ENCODE results near the gene PPP1R11. TPM values are rescaled to one million over a fixed set of nuclear protein-coding genes. Genes with fewer than 3 reads are reported as not detected.

The PPP1R11 gene
- total and polyA plus RNA-seq, 2 of the 13 experiments (the other 11 are each of a cell fraction or from before 2014, with no cell fraction given) = 32.1 to 58.9 TPM

DNA sequence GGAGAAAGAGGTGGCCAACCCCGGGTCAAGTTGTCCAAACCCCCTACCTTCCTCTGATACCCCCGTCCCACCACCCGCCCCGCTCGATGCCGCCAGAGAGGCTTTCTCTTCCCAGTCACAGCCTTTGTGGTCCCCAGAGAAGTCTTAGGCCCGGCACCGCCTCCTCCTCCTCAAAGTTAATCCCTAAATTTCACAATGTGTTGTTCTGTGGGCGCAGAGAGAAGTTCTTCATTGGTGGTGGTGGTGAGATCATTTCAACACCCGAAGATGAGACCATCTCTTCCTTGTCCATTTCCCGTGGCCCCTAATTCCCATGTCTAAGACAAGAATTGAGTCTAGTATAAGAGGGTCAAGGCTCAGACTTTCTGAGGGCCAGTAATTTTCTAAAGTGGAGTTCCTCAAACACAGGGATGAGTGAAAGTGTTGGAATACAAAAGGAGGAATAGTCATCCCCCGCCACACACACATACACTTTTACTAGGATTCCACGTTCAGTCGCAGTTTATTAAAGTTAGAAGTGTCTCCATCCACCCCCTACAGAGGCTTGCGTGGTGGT is 35.5 kb downstream of the PPP1R11 start (continued):
- no peak for TF ChIP-seq LCORL (IDR thresholded peaks at IDR 0.05)
- no peak for TF ChIP-seq LCORL (CRISPR knock-in tag; IDR thresholded peaks at IDR 0.05)
- no peak for TF ChIP-seq ISX (CRISPR knock-in tag; conservative IDR thresholded peaks at IDR 0.05)
- TF ChIP-seq MTF2 (CRISPR knock-in tag; IDR thresholded peaks at IDR 0.05; ENCODE audit: borderline replicate concordance) = 0 out of 2 replicates have a peak, but pooled peaks have one; percentile 14
- TF ChIP-seq ZNF556 (CRISPR knock-in tag; IDR thresholded peaks at IDR 0.05; ENCODE audit: borderline replicate concordance) = no peak
- TF ChIP-seq TGIF2 (CRISPR knock-in tag; IDR thresholded peaks at IDR 0.05) = peak; percentile 12; the same call in 1 of the 2 replicates
- TF ChIP-seq ZFY (CRISPR knock-in tag; IDR thresholded peaks at IDR 0.05) = no peak
- no peak for TF ChIP-seq MTA1 (CRISPR knock-in tag; IDR thresholded peaks at IDR 0.05; ENCODE audit: borderline replicate concordance)
- TF ChIP-seq, protein P1, sequence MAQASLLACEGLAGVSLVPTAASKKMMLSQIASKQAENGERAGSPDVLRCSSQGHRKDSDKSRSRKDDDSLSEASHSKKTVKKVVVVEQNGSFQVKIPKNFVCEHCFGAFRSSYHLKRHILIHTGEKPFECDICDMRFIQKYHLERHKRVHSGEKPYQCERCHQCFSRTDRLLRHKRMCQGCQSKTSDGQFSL (CRISPR knock-in tag; IDR thresholded peaks at IDR 0.05) = no peak
- TF ChIP-seq, protein P2, sequence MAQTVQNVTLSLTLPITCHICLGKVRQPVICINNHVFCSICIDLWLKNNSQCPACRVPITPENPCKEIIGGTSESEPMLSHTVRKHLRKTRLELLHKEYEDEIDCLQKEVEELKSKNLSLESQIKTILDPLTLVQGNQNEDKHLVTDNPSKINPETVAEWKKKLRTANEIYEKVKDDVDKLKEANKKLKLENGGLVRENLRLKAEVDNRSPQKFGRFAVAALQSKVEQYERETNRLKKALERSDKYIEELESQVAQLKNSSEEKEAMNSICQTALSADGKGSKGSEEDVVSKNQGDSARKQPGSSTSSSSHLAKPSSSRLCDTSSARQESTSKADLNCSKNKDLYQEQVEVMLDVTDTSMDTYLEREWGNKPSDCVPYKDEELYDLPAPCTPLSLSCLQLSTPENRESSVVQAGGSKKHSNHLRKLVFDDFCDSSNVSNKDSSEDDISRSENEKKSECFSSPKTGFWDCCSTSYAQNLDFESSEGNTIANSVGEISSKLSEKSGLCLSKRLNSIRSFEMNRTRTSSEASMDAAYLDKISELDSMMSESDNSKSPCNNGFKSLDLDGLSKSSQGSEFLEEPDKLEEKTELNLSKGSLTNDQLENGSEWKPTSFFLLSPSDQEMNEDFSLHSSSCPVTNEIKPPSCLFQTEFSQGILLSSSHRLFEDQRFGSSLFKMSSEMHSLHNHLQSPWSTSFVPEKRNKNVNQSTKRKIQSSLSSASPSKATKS (CRISPR knock-in tag; IDR thresholded peaks at IDR 0.05) = no peak
- 0 out of 2 replicates have a peak, but pooled peaks have one; percentile 17 for TF ChIP-seq ARID2 (CRISPR knock-in tag; IDR thresholded peaks at IDR 0.05; ENCODE audit: borderline replicate concordance)
- TF ChIP-seq ZNF780A (CRISPR knock-in tag; IDR thresholded peaks at IDR 0.05) = no peak
- TF ChIP-seq, protein P3, sequence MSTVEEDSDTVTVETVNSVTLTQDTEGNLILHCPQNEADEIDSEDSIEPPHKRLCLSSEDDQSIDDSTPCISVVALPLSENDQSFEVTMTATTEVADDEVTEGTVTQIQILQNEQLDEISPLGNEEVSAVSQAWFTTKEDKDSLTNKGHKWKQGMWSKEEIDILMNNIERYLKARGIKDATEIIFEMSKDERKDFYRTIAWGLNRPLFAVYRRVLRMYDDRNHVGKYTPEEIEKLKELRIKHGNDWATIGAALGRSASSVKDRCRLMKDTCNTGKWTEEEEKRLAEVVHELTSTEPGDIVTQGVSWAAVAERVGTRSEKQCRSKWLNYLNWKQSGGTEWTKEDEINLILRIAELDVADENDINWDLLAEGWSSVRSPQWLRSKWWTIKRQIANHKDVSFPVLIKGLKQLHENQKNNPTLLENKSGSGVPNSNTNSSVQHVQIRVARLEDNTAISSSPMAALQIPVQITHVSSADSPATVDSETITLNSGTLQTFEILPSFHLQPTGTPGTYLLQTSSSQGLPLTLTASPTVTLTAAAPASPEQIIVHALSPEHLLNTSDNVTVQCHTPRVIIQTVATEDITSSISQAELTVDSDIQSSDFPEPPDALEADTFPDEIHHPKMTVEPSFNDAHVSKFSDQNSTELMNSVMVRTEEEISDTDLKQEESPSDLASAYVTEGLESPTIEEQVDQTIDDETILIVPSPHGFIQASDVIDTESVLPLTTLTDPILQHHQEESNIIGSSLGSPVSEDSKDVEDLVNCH (CRISPR knock-in tag; IDR thresholded peaks at IDR 0.05) = no peak
- TF ChIP-seq MYC (CRISPR knock-in tag; IDR thresholded peaks at IDR 0.05; ENCODE audit: borderline replicate concordance) = no peak
- no peak for TF ChIP-seq KDM5A (IDR thresholded peaks at IDR 0.05; ENCODE audit: borderline replicate concordance, low read length)
- TF ChIP-seq ZSCAN21 (CRISPR knock-in tag; IDR thresholded peaks at IDR 0.05; ENCODE audit: borderline replicate concordance) = no peak
- no peak for TF ChIP-seq CBX2 (IDR thresholded peaks at IDR 0.05; ENCODE audit: low read depth, low read length)
- no peak for TF ChIP-seq CBX2 (CRISPR knock-in tag; IDR thresholded peaks at IDR 0.05; ENCODE audit: low read depth)
- TF ChIP-seq ZFX (CRISPR knock-in tag; IDR thresholded peaks at IDR 0.05; ENCODE audit: low read depth) = no peak
- TF ChIP-seq WIZ (CRISPR knock-in tag; IDR thresholded peaks at IDR 0.05) = no peak
- TF ChIP-seq PHF20 (CRISPR knock-in tag; IDR thresholded peaks at IDR 0.05) = 0 out of 2 replicates have a peak, but pooled peaks have one; percentile 21
- TF ChIP-seq, protein P4, sequence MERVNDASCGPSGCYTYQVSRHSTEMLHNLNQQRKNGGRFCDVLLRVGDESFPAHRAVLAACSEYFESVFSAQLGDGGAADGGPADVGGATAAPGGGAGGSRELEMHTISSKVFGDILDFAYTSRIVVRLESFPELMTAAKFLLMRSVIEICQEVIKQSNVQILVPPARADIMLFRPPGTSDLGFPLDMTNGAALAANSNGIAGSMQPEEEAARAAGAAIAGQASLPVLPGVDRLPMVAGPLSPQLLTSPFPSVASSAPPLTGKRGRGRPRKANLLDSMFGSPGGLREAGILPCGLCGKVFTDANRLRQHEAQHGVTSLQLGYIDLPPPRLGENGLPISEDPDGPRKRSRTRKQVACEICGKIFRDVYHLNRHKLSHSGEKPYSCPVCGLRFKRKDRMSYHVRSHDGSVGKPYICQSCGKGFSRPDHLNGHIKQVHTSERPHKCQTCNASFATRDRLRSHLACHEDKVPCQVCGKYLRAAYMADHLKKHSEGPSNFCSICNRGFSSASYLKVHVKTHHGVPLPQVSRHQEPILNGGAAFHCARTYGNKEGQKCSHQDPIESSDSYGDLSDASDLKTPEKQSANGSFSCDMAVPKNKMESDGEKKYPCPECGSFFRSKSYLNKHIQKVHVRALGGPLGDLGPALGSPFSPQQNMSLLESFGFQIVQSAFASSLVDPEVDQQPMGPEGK (CRISPR knock-in tag; IDR thresholded peaks at IDR 0.05) = 0 out of 2 replicates have a peak, but pooled peaks have one; percentile 6
- TF ChIP-seq ZNF136 (CRISPR knock-in tag; IDR thresholded peaks at IDR 0.05; ENCODE audit: low read depth) = no peak
- TF ChIP-seq ZNF326 (CRISPR knock-in tag; IDR thresholded peaks at IDR 0.05; ENCODE audit: borderline replicate concordance) = no peak
- no peak for TF ChIP-seq FOXM1 (CRISPR knock-in tag; IDR thresholded peaks at IDR 0.05)
